DMS 273 (cell line): ENCODE measurements around the gene EPHA2.

Experiments
- DNase-seq: peaks from one replicate; lab custom pipeline; 2025; ENCODE audit not compliant: unreplicated experiment; lab: John Stamatoyannopoulos, UW

The EPHA2 gene

DNA sequence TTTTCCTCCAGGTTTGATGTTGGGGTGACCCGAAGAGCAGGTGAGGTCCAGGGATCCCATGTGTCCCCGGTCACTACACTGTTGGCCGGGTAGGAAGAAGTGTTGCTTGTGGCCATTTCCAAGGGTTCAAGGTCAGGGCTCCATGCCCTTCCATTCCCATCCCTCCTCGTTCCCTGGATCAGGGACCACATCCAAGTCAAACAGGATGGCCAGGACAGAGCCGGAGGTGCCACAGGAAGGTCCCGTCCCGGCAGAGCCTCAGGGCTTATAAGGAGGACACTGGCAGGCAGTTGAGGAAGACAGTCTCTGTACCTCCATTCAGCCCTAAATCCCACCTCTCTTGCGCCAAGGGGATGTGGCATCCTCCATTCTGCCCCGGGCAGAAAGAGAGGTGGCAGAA lies 60.4 kb downstream of the EPHA2 start:
- no peak for DNase-seq

DNA sequence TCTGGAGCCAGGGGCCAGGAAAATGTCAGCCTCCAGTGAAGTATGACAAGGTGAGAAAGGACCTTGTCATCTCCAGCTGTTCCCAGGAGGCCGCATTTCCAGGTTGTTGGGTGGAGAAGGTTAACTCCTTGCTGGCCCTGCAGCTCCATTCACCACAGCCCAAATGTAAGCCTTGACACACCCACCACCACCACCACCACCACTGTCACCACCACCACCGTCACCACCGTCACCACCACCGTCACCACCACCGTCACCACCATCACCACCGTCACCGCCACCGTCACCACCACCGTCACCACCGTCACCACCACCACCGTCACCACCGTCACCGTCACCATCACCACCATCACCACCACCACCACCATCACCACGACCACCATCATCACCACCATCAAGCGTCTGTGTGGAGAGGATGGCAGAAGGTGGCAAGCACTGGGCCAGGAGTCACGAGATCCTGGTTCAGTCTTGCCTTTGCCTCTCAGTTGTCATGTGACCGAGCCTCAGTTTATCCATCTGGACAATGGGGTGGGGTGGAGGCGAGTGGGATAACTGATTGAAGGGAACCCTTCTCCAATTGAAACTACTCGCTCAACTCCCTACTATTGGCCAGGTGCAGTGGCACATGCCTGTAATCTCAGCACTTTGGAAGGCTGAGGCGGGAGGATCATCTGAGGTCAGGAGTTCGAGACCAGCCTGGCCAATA lies 61.3 kb downstream of the EPHA2 start:
- DNase-seq, result no peak

DNA sequence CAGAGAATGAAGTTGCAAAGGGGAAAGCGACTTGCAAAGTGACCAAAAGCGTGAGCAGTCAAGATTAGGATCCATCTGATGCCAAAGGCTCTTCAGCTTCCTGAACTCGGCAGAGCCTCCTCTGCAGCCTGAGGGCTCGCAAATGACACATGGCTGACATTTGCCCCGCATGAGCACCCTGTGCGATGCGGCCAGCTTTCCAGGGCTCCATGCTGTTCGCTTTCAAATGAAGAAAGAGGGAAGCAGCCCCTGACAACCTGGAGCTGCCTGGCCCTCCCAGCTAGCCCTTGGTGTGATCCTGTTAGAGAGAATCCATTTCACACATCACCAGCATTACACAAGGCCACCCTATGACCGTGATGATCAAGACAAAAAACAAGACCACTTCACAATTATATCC lies 62.3 kb downstream of the EPHA2 start:
- DNase-seq, result no peak

DNA sequence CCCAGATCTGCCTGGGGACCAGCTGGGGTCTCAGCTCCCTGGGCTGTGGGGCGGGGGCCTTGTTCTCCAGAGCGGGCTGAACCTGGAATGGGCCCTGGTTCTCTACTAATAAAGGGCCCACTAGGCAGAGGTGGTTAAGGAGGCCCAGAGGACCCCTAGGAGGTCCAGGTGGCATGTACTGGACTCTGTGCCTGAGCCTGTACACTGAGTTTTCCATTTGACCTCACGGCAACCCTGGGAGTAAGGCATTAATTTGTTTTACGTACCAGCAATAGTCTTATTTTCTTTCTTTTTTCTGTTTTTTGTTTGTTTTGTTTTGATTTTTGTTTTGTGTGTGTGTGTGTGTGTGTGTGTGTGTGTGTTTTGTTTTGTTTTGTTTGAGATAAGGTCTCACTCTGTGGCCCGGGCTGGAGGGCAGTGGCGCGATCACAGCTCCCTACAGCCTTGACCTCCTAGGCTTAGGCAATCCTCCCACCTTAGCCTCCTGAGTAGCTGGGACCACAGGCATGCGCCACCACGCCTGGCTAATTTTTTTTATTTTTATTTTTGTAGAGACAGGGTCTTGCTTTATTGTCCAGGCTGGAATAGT lies 62.9 kb downstream of the EPHA2 start:
- no peak for DNase-seq

DNA sequence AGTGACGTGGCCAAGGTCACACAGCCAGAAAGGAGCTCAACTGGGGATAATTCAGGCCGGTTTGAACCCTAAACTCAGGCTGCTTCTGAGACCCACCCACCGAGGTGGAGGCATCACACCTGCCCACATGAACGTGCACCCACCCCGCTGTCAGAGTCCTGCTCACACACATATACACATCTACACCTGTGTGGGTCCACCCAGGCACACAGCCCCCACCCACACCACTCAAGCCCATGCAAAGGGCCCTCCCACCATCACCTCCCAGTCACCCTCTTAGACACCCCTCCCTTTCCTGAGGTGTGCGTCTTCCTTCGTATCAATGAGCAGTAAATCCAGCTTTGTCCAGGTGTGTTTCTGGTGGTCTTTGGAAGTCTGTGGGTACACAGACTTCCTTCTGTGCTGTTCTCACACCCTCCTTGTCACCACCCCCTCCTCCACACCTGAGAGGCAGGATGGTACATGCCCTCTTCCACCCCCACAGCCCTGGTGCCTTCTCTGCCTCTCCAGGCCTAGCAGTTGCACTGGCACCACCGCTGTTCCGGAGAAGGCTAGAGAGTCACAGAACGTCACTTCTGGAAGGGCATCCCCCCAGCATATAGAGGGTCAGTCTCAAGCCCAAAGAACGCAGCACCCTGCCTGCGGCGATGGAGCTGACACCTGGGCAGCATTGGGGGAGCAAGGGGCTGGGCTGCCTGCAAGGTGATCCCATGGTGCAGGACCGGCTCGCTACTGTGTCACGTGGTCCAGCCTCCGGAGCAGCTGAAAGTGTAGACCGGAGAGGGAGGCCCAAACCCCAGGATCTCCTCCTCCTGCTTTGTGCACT lies 63.6 kb downstream of the EPHA2 start:
- no peak for DNase-seq

DNA sequence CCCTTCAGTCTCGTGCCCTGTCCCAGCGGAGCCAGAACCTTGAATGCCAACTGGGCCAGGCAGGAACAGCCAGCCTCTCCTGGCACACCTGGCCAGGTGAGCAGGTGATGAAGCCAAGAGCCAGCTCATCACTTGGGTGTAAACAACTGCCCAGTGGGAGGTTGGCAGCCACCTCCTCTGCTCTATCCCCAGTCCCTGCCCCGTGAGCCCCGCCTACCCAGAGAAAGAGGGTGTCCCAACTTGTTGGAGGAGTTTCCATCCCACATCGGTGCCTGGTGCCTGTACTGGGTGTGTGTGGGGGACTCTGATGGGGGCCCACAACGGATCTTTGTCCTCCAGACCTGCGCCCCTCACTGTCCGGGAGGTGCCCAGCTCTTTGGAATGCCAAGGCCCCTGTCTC lies 64.6 kb downstream of the EPHA2 start:
- no peak for DNase-seq

DNA sequence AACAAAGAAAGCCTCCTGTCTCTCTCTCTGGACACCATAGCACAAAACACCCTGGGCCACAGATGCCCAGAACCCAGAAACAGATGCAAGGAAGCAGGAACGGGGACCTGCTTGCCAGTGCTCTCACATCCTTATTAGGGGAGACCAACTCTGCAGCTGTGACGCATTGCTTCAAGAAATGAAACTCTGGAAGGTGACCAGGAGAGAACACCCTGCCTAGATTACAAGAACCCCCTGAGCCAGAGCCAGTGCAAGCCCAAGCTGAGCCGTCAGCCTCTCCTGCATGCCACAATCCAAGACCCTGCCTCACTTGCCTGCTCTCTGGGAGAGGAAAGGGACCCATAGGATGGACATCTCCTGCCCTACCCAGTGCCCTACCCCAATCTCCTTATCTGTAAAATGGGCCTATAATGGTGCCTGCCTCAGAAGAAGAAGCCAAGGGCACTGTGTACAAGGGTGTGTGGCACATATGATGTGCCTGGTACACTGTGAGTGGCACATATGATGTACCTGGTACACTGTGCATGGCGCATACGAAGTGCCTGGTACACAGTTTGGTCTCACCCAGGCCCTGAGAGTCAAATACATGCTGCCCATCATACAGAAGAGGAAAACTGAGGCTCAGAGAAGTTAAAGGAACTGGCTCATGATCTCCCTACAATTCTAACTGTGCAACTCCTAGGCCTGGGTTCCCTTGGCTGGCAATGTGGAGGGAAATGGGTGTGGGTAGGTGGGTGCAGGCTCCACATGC lies 65.6 kb downstream of the EPHA2 start:
- DNase-seq, result no peak

DNA sequence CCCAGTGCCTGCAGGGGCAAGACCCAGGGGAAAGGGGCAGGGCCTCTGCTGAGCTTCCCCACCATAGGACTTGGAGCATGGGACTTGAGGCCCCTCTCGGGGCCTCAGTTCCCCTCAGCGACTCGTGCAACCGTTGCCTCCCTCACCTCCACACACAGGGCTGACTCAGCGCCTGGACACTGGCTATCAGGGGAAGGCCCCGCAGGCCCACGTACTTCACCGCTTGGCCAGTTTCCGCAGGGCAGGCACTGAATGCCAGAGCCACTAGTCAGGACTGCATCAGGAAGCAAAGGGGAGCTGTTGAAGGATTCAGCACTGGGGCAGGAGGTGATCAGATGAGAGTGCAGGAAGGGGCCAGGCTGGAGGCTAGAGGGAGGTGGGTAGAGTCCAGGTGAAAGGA lies 66.9 kb downstream of the EPHA2 start:
- no peak for DNase-seq

DNA sequence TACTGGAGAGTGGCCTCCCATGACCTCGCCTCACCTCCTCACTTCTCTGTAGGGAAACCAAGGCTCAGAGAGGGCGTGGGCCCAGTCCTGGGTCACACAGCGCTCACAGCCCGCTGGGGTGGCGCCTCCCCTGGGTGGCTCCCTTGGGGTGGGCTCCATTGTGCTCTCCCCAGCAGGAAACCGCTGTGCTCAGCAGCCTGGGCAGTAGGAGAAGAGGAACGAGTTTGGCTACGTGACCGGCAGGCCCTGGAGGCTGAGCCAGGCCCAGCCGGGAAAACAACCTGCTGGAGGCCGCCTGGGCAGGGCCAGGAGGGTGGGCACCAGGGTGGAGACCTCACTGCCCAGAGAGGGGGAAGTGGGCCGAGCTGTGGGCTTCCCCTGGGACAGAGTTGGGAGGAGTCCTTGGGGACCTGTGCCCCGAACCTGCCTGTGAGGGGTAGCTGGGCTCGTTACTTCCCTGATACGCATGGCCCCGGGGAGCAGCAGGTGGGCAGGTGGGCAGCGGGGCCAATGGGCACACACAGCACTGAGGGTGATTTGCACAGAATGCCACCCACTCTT lies 67.4 kb downstream of the EPHA2 start:
- DNase-seq, result no peak

DNA sequence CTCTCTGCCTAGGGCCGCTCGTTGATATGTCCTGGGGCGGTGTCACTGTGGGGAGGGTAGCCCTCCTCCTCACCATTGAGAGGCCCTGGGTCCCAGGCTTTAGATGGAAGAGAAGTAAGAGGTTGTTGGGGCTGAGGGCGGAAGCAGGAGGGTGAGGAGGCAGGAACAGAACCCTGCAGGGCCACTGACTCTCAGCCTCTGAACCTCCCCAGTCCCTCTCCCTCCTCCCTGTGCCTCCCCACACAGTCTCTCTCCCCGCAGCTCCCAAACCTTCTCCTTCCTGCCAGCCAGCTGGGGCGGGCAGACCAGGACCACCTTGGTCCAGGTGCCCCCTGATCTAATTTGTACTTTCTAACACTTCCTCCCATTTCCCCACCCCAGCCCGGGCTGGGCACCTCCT lies 68.1 kb downstream of the EPHA2 start:
- DNase-seq, result no peak

DNA sequence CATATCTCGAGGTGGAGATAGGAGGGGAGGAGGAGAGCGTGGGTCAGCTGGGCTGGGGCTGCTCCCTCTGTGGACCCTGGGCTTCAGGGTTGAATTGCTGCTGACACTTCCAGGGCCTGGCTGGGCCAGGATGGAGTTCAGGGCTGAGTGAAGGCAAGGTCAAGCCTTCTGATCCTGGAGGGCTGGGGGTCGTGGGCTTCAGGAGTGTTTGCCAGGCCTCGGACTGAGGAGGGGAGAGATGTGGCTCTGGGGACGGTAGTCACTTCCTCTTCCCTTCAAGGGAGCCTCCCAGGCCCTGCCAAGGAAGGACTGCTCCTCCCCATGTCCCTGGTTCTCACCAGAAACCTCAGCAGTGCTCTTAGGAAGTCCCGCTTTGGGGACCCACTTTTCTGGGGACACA lies 70.3 kb downstream of the EPHA2 start:
- no peak for DNase-seq

DNA sequence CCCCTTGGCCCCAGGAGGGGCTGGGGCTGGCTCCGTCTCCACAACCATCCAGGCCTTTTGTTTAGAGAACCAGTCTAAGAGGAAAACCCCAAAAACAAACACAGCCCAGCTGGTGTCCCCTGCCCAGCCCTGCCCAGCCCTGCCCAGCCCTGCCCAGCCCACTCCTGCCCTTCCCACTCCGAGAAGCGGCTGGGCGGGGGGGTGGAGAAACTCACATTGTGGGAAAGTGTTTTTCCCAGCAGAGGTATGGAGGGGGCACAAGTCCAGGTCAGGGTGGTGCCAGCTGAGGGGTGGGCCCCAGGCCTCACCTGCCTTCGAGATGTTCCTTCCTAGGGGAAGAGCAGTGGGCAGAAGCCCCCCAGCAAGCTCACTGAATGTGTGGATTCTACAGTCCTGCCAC lies 72.4 kb downstream of the EPHA2 start:
- no peak for DNase-seq

DNA sequence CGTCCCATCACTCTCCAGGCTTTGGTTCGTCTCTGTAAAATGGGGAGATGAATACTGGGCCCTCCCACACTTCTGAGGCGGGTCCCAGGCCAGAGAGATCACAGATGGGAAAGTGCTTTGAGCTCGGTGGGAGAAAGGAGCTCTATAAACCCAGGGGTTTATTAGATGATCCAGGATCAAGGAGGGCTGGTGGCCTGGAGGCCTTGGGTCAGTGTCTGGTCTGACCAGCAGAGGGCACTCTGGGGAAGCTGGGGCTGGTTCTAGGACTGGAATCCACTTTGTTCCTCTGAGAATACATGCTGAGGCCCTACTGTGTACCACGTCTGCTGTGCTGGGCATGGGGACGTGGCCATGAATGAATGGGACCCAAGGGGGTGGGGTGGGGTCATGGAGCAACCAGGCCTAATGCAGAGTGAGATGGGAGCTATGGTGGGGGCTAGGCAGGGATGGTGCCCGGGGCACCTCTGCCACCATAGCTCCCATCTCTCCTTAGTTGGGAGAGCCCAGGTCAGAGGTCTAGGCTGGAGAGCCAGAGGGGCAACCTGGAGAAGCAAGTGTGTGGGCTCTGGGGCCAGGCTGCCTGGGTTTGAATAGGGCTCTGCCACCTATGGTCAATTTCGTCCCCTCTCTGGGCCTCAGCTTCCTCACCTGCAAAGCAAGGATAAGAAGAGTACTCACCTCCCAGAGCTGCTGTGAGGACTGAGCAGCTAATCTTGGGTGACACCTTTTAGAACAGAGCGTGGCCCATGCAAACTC lies 73.4 kb downstream of the EPHA2 start:
- DNase-seq, result peak; percentile 80

DNA sequence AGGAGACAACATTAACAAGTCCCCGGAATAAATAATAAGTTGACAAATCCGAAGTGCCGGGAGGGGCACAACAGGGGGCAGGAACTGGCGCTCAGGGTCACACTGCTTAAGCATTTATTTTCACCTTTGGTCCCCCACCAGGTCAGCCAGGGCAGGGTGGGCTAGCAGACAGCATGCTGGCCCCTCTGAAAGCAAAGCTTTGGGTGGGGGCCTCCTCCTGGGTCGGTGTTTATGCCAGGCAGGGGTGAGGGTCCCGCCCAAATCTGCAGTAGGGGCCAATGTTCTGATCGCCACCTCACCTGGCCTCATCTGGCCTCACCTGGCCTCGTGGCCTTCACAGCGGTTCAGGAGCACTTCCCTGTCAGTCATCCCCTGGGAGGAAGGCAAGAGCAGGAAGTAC lies 74.2 kb downstream of the EPHA2 start:
- DNase-seq, result no peak

DNA sequence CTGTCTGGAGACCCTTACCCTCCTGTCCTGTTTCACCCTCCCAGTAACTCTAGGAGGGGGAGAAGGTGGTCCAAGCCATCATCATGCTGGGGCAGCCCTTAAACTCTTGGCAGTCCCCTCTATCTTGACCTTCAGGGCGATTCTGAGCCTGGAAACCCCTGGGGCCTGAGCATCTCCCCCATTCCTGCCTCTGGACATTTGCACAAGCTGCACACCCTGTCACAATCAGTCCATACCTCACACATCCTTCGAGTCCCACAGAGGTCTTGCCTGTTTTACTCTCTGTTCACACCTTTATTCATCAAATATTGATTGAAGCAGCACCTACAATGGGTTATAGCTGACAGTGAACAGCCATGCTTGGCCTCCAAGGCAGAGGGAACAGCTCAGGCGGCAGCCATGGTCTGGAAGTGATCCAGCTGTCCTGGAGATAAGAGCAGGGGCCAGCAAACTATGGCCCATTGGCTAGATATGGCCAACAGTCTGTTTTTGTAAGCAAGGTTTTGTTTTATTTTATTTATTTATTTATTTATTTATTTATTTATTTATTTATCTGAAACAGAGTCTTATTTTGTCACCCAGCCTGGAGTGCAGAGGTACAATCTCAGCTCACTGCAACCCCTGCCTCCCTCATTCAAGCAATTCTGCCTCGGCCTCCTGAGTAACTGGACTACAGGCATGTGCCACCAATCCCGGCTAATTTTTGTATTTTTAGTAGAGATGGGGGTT lies 75.3 kb downstream of the EPHA2 start:
- no peak for DNase-seq

DNA sequence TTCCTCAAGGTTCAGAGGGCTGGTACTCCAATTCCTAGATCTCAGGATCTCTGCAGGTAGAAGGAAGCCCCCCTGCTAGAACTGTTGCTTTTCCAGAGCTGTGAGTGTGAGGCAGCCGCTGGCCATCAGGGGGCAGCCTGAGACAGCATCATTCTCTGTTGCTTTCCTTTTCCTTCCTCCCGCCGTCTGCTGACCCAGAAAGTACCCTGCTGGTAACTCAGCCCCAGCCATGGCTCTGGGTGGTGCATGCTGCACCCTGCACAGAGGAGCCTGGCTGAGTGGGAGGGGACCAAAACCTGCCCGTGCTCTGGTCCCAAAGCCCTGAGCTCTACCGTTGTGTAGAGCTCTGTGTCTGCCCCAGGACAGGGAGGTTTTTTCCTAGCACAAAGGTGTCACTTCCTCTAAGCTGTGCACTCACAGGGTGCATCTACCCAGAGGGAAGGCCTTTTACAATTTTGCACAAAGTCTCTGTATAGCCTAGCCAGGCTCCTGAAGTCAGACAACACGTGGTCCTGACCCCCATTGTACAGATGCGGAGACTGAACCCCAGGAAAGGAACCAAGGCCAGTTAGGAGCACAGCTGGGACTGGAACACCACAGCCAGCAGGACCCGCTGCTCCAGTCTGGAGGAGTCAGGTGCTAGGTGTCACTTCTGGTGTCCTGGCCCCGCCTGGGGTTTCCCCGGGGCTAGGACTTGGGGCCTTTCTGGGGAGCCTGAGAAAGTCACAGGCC lies 76.8 kb downstream of the EPHA2 start:
- DNase-seq, result peak; percentile 87

DNA sequence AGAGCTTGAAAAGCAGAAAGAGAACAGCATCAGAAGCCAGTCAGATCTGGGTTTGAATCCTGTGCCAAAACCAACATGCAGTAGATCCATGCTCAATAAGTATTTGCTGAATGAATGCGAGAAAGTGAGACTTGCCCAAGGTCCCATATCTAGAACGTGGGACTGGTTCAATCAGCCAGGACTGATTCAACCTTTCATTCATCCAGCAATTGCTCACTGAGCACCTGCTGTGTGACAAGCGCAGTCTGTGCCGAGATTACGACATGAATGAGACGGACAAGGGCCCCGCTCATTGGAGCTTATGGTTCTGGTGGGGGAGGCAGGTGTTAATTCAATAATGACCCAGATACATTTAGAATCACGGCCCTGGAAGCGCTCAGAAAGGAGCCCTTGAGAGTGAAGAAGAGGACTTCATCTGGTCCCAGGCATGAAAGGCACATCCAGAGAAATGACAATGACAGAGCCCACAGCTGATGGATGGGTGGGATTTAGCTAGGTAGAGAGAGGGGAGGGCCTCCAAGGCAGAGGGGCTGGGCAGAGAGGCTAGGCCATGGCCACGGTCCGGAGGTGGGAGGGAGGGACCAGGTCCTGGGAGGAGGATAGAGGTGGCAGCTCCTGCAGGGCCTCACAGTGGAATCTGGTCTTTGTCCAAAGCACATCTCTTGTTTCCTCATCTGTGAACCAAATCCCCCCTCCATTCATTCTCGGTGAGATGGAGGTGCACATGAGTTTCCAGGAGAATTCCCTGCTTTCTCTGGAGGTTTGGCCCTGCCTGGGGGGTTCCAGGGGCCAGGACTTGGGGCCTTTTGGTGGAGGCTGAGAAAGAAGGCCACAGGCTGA lies 78.2 kb downstream of the EPHA2 start:
- DNase-seq, result no peak

DNA sequence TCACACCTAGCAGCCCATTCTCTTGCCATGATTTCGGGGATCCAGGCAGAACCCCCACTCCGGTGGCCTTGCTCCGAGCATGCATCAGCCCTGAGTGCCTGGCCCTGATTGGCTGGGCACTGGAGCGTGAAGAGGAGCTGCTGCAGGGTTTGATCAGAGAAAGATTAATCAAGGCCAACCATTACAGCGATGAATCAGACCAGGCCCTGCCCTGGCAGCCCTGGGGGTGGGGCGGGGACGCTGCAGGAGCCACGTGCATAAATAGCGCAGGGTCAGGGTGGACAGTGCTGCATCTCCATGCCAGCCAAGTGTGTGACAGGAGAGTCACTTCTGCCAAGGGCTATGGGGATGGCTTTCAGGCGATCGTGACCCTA lies 79.0 kb downstream of the EPHA2 start:
- no peak for DNase-seq
